ENCODE measurements around the gene ITPKB.

The ITPKB gene

DNA sequence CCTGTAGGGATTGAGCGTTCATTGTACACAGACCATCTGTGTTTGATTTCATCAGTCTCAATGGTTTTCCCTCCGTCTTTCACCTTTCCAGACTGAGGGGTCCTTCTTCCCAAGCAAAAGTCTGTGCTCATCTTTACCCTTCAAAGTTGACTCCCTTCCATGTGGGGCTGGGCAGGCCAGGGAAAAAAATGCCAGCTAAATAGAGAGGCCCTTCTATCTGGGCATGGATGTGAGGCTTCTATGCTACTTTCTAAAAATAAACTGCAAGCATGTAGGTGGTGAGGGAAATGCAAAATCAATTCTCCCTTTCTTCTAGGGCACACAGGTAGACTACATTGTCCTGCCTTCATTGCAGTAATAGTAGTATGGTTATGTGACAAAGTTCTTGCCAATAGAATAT is 46.7 kb upstream of the ITPKB start:
- Histone ChIP-seq H2AFZ (ENCODE audit: low read length) (no peak overlapping the region), H2BK120ac (ENCODE audit: low read depth, low read length) (no peak overlapping the region), H3K9ac (ENCODE audit: low read depth, low read length, poor library complexity) (no peak overlapping the region), H2BK12ac (ENCODE audit: low read length) (no peak overlapping the region), H3K18ac (ENCODE audit: low read length) (no peak overlapping the region), H3K23ac (ENCODE audit: low read depth, low read length, poor library complexity) (no peak overlapping the region), H3K27me3 (ENCODE audit: control insufficient read depth in 3 of 3, insufficient read depth in 3 of 3, low read depth in 1 of 3, low read length in 3 of 3) (peaks cover 0 to 7% (median 0%) of the 10 kb centered on the region in 3 experiments), H3K36me3 (replicated peaks in 1 of 2; ENCODE audit: control insufficient read depth in 2 of 2, insufficient read depth in 2 of 2, low read length in 2 of 2) (no peaks in the 10 kb centered on the region), H2BK15ac (ENCODE audit: low read length) (no peak overlapping the region), H3K4me3 (ENCODE audit: low read length in 2 of 2) (no peak overlapping the region), H3K79me1 (ENCODE audit: low read depth, low read length) (no peaks in the 10 kb centered on the region), H3K4me2 (ENCODE audit: insufficient read depth, low read length, poor library complexity, severe bottlenecking) (no peak overlapping the region), H3K4ac (ENCODE audit: low read length) (no peak overlapping the region), H3K9me3 (replicated peaks in 1 of 2; ENCODE audit: control insufficient read depth in 2 of 2, insufficient read depth in 1 of 2, low read depth in 1 of 2, low read length in 2 of 2) (no peaks in the 10 kb centered on the region), H4K8ac (ENCODE audit: low read depth, low read length) (no peak overlapping the region), H4K91ac (ENCODE audit: low read depth, low read length, poor library complexity) (no peak overlapping the region), H3K4me1 (ENCODE audit: control insufficient read depth in 2 of 2, insufficient read depth in 1 of 2, low read depth in 1 of 2, low read length in 2 of 2) (peaks cover 0 to 18% of the 10 kb centered on the region in 2 donors), H2BK5ac (ENCODE audit: low read length) (no peak overlapping the region), H3K14ac (ENCODE audit: low read length) (no peak overlapping the region), H3K27ac (replicated peaks; ENCODE audit: low read length) (no peak overlapping the region), H2AK5ac (ENCODE audit: low read depth, low read length) (no peak overlapping the region)
- no CpG with 5 or more reads among the region's 2 CpGs for WGBS, 2 donors (ENCODE audit: extremely low coverage in 2 of 2, insufficient read length in 2 of 2, insufficient replicate concordance in 1 of 2)
- DNase-seq (ENCODE audit: low spot score): no peak

DNA sequence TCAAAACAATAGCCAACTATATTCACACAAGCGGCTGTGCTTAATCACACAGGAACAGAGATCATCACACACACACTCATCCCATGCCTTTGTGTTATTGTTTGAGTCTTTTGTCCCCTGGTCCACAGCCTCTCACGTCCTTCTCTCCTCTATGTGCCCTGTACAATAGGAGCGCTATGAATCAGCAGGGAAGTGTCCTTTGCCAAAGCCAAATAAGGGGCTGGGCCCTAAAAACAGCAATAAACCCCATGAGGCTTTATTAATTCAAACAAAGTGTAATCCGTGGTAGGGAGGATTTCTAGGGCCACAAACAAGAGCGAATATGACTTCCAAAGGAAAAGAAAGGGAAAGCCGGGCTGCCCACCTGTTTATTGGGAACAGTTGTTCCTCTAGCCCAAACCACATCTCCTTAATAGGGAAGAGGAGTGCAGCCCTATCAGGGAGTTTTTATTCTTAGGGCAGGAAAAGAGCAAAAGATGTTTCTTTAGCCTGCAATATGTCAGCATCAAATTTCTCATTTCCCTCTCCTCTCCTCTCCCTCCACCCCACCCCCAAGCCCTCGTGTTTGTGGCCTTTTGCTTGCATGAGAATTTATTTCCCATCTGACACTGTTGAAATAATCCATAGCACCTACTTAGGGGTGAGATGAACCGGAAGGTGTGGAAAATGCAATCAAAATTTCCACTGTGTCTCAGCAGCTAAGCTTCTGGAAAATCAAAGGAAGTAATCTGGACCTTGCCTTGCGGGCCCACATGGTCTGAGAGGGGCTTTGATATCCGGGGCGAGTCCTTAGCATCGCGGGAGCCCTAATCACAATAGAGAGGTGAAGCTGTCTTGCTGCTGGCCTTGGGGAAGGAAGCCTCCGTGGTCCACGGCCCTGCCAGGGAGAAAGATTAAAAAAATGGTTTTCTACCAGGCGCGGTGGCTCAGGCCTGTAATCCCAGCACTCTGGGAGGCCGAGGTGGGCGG is 45.3 kb upstream of the ITPKB start:
- Histone ChIP-seq H4K91ac (ENCODE audit: low read depth, low read length, poor library complexity) (no peak overlapping the region), H2AK5ac (ENCODE audit: low read depth, low read length) (no peak overlapping the region), H3K9me3 (replicated peaks in 1 of 2; ENCODE audit: control insufficient read depth in 2 of 2, insufficient read depth in 1 of 2, low read depth in 1 of 2, low read length in 2 of 2) (no peaks in the 10 kb centered on the region), H2BK15ac (ENCODE audit: low read length) (no peak overlapping the region), H3K23ac (ENCODE audit: low read depth, low read length, poor library complexity) (no peak overlapping the region), H3K4me1 (ENCODE audit: control insufficient read depth in 2 of 2, insufficient read depth in 1 of 2, low read depth in 1 of 2, low read length in 2 of 2) (peaks cover 0 to 18% of the 10 kb centered on the region in 2 donors), H3K4me3 (ENCODE audit: low read length in 2 of 2) (no peak overlapping the region), H3K18ac (ENCODE audit: low read length) (no peak overlapping the region), H4K8ac (ENCODE audit: low read depth, low read length) (no peak overlapping the region), H2BK12ac (ENCODE audit: low read length) (no peak overlapping the region), H3K9ac (ENCODE audit: low read depth, low read length, poor library complexity) (no peak overlapping the region), H2BK120ac (ENCODE audit: low read depth, low read length) (no peak overlapping the region), H3K4me2 (ENCODE audit: insufficient read depth, low read length, poor library complexity, severe bottlenecking) (no peak overlapping the region), H3K36me3 (replicated peaks in 1 of 2; ENCODE audit: control insufficient read depth in 2 of 2, insufficient read depth in 2 of 2, low read length in 2 of 2) (no peaks in the 10 kb centered on the region), H2BK5ac (ENCODE audit: low read length) (no peak overlapping the region), H3K14ac (ENCODE audit: low read length) (no peak overlapping the region), H3K27ac (replicated peaks; ENCODE audit: low read length) (no peak overlapping the region), H2AFZ (ENCODE audit: low read length) (peak overlapping the region; percentile 4), H3K79me1 (ENCODE audit: low read depth, low read length) (no peaks in the 10 kb centered on the region), H3K4ac (ENCODE audit: low read length) (no peak overlapping the region), H3K27me3 (ENCODE audit: control insufficient read depth in 3 of 3, insufficient read depth in 3 of 3, low read depth in 1 of 3, low read length in 3 of 3) (peaks cover 0 to 18% (median 0%) of the 10 kb centered on the region in 3 experiments)
- peak; percentile 11 for DNase-seq (ENCODE audit: low spot score)
- WGBS, 2 donors (ENCODE audit: extremely low coverage in 2 of 2, insufficient read length in 2 of 2, insufficient replicate concordance in 1 of 2): no CpG with 5 or more reads among the region's 19 CpGs

DNA sequence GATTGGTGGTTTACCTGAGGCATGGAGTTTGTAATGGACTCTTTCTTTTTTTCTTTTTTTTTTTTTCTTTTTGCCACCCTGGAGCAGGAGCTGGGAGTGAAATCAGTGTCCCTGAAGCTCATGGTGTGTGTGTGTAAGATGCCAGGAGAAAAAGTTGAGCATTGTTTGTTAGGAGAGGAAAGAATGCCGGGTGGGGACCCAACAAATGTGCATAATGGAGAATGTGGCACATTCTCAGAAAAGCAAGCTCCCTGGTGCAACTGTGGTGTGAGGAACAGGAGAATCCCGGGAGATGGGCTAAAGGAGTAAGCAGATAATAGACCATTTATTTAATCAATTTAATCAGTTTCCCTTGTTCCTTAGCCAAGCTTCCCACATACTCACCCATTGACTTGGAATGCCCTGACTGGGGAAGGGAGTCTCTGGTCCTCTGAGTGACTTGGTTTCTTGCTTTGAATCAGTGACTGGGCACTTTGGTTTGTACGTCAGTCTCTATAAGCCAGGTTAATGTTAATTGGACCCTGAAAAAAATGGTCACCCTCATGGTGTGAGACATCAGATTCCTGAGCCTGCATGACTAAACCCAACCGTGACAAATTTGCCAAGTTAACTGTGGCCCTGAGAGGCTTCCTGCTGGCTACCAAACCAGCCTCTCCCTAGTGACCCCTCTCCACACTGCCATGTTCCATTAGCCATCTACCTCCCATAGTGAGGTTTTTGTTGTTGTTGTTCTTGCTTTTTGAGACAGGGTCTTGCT is 43.9 kb upstream of the ITPKB start:
- Histone ChIP-seq H2BK15ac (ENCODE audit: low read length) (no peak overlapping the region), H3K4me3 (ENCODE audit: low read length in 2 of 2) (no peak overlapping the region), H3K4me1 (ENCODE audit: control insufficient read depth in 2 of 2, insufficient read depth in 1 of 2, low read depth in 1 of 2, low read length in 2 of 2) (peaks cover 2 to 18% of the 10 kb centered on the region in 2 donors), H3K36me3 (replicated peaks in 1 of 2; ENCODE audit: control insufficient read depth in 2 of 2, insufficient read depth in 2 of 2, low read length in 2 of 2) (no peaks in the 10 kb centered on the region), H4K8ac (ENCODE audit: low read depth, low read length) (no peak overlapping the region), H3K79me1 (ENCODE audit: low read depth, low read length) (no peaks in the 10 kb centered on the region), H3K14ac (ENCODE audit: low read length) (no peak overlapping the region), H2BK12ac (ENCODE audit: low read length) (no peak overlapping the region), H2BK5ac (ENCODE audit: low read length) (no peak overlapping the region), H3K27me3 (ENCODE audit: control insufficient read depth in 3 of 3, insufficient read depth in 3 of 3, low read depth in 1 of 3, low read length in 3 of 3) (peaks cover 0 to 18% (median 0%) of the 10 kb centered on the region in 3 experiments), H3K9me3 (replicated peaks in 1 of 2; ENCODE audit: control insufficient read depth in 2 of 2, insufficient read depth in 1 of 2, low read depth in 1 of 2, low read length in 2 of 2) (no peaks in the 10 kb centered on the region), H3K4ac (ENCODE audit: low read length) (no peak overlapping the region), H2BK120ac (ENCODE audit: low read depth, low read length) (no peak overlapping the region), H3K23ac (ENCODE audit: low read depth, low read length, poor library complexity) (no peak overlapping the region), H3K9ac (ENCODE audit: low read depth, low read length, poor library complexity) (no peak overlapping the region), H2AFZ (ENCODE audit: low read length) (no peak overlapping the region), H3K27ac (replicated peaks; ENCODE audit: low read length) (no peak overlapping the region), H3K4me2 (ENCODE audit: insufficient read depth, low read length, poor library complexity, severe bottlenecking) (no peak overlapping the region), H4K91ac (ENCODE audit: low read depth, low read length, poor library complexity) (no peak overlapping the region), H3K18ac (ENCODE audit: low read length) (no peak overlapping the region), H2AK5ac (ENCODE audit: low read depth, low read length) (no peak overlapping the region)
- no peak for DNase-seq (ENCODE audit: low spot score)
- no CpG with 5 or more reads among the region's 4 CpGs for WGBS, 2 donors (ENCODE audit: extremely low coverage in 2 of 2, insufficient read length in 2 of 2, insufficient replicate concordance in 1 of 2)
